Loucy (cell line): Measurements from ENCODE around the gene RNU4-1.

Source experiments
- EZH2phosphoT487 ChIP-seq: fragments of 200-600 bp; IDR thresholded peaks from 2 replicates; pipeline ENCODE4 v1.6.1; 2018; ENCODE audit warnings: antibody characterized with exemption, mild to moderate bottlenecking, moderate library complexity, borderline replicate concordance
- TF ChIP-seq, protein P1 (sequence below): fragments of 200-600 bp; sonication (generic); conservative IDR thresholded peaks from 2 replicates; pipeline ENCODE4 v1.5.1; 2014; ENCODE audit warnings: mild to moderate bottlenecking, antibody characterized with exemption, low read length

DNA sequence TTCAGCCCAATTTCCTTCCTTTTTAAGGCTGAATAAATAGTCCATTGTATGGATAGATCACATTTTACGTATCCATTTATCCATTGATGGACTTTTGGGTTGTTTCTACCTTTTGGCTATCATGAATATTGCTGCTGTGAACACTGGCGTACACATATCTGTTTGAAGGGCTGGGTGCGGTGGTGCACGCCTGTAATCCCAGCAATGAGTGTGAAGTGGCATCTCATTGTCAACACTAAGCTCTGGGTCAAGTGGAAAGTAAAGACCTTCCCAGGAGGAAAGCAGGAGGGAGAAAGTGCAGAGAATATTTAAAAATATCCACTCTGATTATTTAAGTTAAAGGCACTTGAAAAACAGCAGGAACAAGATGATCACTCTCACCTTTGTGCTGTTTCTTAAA is 46.2 kb upstream of the RNU4-1 start:
- no peak for TF ChIP-seq EZH2phosphoT487
- TF ChIP-seq, protein P1, sequence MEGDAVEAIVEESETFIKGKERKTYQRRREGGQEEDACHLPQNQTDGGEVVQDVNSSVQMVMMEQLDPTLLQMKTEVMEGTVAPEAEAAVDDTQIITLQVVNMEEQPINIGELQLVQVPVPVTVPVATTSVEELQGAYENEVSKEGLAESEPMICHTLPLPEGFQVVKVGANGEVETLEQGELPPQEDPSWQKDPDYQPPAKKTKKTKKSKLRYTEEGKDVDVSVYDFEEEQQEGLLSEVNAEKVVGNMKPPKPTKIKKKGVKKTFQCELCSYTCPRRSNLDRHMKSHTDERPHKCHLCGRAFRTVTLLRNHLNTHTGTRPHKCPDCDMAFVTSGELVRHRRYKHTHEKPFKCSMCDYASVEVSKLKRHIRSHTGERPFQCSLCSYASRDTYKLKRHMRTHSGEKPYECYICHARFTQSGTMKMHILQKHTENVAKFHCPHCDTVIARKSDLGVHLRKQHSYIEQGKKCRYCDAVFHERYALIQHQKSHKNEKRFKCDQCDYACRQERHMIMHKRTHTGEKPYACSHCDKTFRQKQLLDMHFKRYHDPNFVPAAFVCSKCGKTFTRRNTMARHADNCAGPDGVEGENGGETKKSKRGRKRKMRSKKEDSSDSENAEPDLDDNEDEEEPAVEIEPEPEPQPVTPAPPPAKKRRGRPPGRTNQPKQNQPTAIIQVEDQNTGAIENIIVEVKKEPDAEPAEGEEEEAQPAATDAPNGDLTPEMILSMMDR = no peak
